AG04450 (cell line): ENCODE results near the gene CDKN2AIPNL. TPM values are rescaled to one million over a fixed set of nuclear protein-coding genes. Genes with fewer than 3 reads are reported as not detected.

ENCODE experiments used
- CTCF ChIA-PET: fragments of 300-600, 350-600 bp; formaldehyde crosslinking; extraction: SDS; loops from one replicate; lab custom pipeline; 2022; ENCODE audit warnings: antibody characterized with exemption, inconsistent platforms; lab: Charles Lee
- POLR2A ChIA-PET: fragments of 350-600 bp; formaldehyde crosslinking; extraction: SDS; loops from one replicate; lab custom pipeline; 2021; ENCODE audit warnings: antibody characterized with exemption, inconsistent platforms; lab: Yijun Ruan, JAX
- DNase-seq: peaks from one replicate; pipeline ENCODE4 v3.0.0-alpha.2; 2011; ENCODE audit warnings: low read depth, low spot score
- H3K27ac ChIP-seq: one replicate; pipeline ENCODE4 v1.5.1; 2012; ENCODE audit warnings: low read depth, low read length, control low read depth
- H3K27me3 ChIP-seq: one replicate; pipeline ENCODE4 v1.6.0; 2012; ENCODE audit warnings: low read length; ENCODE audit not compliant: control insufficient read depth, insufficient read depth
- H3K4me3 ChIP-seq: 2 replicates; pipeline ENCODE4 v1.5.1; 2011; ENCODE audit warnings: mild to moderate bottlenecking, low read depth, low read length, control low read depth
- H3K9me3 ChIP-seq: 2 replicates; pipeline ENCODE4 v1.5.1; 2012; ENCODE audit warnings: low read length; ENCODE audit not compliant: control insufficient read depth, insufficient read depth
- polyA plus RNA-seq: library from polyadenylated mRNA; depleted of rRNA; stranded (reverse); fragments of >200 nt; gene quantifications from 2 replicates; pipeline ENCODE4 v1.2.3, GENCODE V29; 2011
- TF ChIP-seq, protein P1 (sequence below): IDR thresholded peaks from 2 replicates; pipeline ENCODE4 v1.5.1; 2011; ENCODE audit warnings: low read depth, low read length, control low read depth, inconsistent platforms

CDKN2AIPNL gene
- polyA plus RNA-seq, 1 experiment = 20.8 TPM

DNA sequence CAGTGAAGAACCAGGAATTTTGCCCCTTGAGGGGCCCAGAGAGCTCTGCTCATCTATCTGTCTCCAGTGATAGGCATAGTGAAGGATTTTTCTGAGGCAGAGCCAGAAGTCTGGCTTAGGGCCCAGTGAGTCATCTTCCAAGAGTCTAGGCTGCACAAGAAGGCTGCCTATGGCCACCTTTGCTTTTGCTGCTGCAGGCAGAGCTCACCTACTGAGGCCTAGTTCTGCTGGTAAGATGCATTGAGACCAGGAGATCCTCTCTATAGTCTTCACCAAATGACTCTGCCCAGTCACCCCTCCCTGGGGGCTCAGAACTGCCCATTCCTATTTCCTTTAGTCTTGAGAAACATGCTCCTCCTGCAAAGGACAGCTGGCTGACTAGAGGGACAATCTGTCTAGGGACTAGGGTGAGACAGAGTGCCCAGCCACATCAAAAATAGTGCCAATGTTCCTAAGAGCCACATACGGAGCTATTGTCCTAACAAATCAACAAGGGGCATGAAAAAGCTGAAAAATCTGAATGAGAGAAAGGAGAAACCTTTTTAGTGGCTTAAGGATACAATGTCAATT lies 40.3 kb upstream of the CDKN2AIPNL start:
- H3K27me3 ChIP-seq = no peaks in the 10 kb centered on the region
- no peak for DNase-seq
- no peaks in the 10 kb centered on the region for H3K9me3 ChIP-seq
- no peak overlapping the region for H3K4me3 ChIP-seq
- POLR2A ChIA-PET = interaction anchor here (0.9 to 1.6 kb wide), 4 partner anchors 14 to 72 kb away, joined by 3 to 4 read pairs (median 3); no protein-coding TSS in a partner anchor
- CTCF ChIA-PET = interaction anchor here (1.3 kb wide), 1 partner anchor 41 kb away, joined by 3 read pairs; the partner anchor contains the start of gene CDKN2AIPNL
- no peak overlapping the region for H3K27ac ChIP-seq
- TF ChIP-seq, protein P1, sequence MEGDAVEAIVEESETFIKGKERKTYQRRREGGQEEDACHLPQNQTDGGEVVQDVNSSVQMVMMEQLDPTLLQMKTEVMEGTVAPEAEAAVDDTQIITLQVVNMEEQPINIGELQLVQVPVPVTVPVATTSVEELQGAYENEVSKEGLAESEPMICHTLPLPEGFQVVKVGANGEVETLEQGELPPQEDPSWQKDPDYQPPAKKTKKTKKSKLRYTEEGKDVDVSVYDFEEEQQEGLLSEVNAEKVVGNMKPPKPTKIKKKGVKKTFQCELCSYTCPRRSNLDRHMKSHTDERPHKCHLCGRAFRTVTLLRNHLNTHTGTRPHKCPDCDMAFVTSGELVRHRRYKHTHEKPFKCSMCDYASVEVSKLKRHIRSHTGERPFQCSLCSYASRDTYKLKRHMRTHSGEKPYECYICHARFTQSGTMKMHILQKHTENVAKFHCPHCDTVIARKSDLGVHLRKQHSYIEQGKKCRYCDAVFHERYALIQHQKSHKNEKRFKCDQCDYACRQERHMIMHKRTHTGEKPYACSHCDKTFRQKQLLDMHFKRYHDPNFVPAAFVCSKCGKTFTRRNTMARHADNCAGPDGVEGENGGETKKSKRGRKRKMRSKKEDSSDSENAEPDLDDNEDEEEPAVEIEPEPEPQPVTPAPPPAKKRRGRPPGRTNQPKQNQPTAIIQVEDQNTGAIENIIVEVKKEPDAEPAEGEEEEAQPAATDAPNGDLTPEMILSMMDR = no peak

DNA sequence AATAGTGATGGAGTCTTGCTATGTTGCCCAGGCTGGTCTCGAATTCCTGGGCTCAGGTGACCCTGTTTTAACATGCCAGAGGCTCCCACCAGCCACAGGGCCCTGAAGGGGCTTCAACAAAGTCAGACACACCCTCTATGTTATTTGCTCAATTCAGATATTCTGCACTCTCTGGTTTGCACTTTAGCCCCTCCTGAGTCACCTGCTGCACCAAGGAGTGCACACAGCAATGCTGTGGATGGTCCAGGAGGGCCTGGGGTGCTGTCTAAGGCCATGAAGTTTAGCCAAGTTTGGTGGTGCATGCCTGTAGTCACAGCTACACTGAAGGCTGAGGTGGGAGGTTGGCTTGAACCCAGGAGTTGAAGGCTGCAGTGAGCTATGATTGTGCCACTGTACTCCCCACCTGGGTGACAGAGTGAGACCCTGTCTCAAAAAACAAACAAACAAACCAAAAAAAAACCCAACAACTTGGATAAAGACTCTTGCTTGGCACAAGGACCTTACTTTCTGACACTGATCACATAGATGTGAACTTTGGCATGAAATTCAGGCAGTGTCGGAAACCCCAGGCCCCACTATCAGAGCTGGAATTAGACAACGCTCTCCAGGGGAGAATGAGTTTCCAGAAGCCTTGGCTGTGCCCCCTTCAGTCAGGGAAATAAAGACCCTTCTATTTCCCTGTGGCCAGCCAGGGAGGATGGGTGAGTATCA lies 39.7 kb upstream of the CDKN2AIPNL start:
- Histone ChIP-seq H3K4me3 (no peak overlapping the region), H3K9me3 (no peaks in the 10 kb centered on the region), H3K27ac (no peak overlapping the region), H3K27me3 (no peaks in the 10 kb centered on the region)
- no peak for DNase-seq
- CTCF ChIA-PET = interaction anchor here (0.6 to 1.3 kb wide), 2 partner anchors 40 to 455 kb away, joined by 3 to 8 read pairs; partner anchors contain the start of gene CDKN2AIPNL
- POLR2A ChIA-PET = interaction anchor here (0.9 to 1.6 kb wide), 4 partner anchors 14 to 72 kb away, joined by 3 to 4 read pairs (median 3); no protein-coding TSS in a partner anchor
- TF ChIP-seq, protein P1 = no peak

DNA sequence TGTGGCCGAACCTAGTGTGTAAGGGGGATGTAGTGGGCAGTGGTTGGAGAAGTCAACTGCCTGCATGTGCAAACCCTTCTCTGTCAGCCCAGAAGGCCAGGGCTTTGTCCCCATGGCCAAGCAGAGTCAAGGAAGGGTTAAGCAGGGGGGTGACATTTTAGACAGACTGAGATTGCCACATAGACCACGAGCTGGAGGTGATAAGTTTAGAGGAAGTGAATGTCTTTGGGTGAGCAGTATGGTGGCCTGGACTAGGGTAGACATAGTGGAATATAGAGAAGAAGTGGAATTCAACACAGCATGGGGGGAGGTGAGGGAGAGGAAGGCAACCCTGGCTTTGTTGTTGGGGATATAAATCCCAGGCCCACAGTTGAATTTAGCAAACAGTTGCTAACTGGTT lies 38.7 kb upstream of the CDKN2AIPNL start:
- DNase-seq = no peak
- POLR2A ChIA-PET = no interaction called here

DNA sequence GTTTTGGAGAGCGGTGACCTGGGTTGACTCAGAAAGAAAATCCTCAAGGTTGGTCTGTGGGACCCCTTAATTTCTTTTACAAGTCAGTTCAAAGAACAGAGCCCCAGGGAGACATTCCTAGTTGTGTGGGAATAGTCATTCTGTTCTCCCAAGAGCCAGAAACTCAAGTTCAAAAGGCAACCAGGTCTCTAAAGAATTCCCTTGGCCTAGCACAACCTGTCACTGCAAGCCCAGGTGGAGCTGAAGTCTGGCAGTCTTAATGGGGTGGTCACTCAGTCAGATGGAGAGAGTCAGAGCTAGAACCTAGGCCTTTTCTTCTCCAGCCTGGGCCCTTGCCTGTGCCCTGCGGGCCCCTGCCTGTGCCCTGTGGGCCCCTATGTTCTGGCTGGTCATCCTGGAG lies 37.5 kb upstream of the CDKN2AIPNL start:
- CTCF ChIA-PET = no interaction called here

More for the DNA sequence above, 38.7 kb upstream of the CDKN2AIPNL start:
- H3K9me3 ChIP-seq = no peaks in the 10 kb centered on the region
- TF ChIP-seq, protein P1 = no peak
- CTCF ChIA-PET = no interaction called here
- no peak overlapping the region for H3K27ac ChIP-seq
- H3K4me3 ChIP-seq = no peak overlapping the region
- no peaks in the 10 kb centered on the region for H3K27me3 ChIP-seq

More for the DNA sequence above, 37.5 kb upstream of the CDKN2AIPNL start:
- H3K27ac ChIP-seq = no peak overlapping the region
- H3K9me3 ChIP-seq = peaks cover 6% of the 10 kb centered on the region; the same call in 1 of the 2 replicates
- no peak overlapping the region for H3K4me3 ChIP-seq
- no peaks in the 10 kb centered on the region for H3K27me3 ChIP-seq
- DNase-seq = no peak
- TF ChIP-seq, protein P1 = no peak
- POLR2A ChIA-PET = no interaction called here
